Muscle layer of duodenum (tissue), 2 donors: ENCODE results near the gene ADD1.
A peak's percentile ranks its signal among the peaks of the same experiment; 100 is the strongest.

Experiments
- H3K27ac ChIP-seq: one replicate; pipeline ENCODE4 v1.7.0; 2013; ENCODE audit warnings: mild to moderate bottlenecking, low read length
- H3K27me3 ChIP-seq: one replicate; pipeline ENCODE4 v1.7.0; 2013; ENCODE audit warnings: low read depth, mild to moderate bottlenecking, control low read depth, low read length
- H3K36me3 ChIP-seq, 2 donors: one replicate each; pipeline ENCODE4 v1.7.0; 2013; ENCODE audit warnings: low read length in 2 of 2, control low read depth in 1 of 2, mild to moderate bottlenecking in 1 of 2; ENCODE audit not compliant: insufficient read depth in 2 of 2, control insufficient read depth in 1 of 2
- H3K4me1 ChIP-seq, 2 donors: one replicate each; pipeline ENCODE4 v1.7.0; 2013; ENCODE audit warnings: low read length in 2 of 2, mild to moderate bottlenecking in 2 of 2, control low read depth in 1 of 2, moderate library complexity in 1 of 2; ENCODE audit not compliant: insufficient read depth in 2 of 2, control insufficient read depth in 1 of 2
- H3K4me3 ChIP-seq, 2 donors: one replicate each; pipeline ENCODE4 v1.7.0; 2013; ENCODE audit warnings: low read length in 2 of 2, low read depth in 1 of 2, mild to moderate bottlenecking in 1 of 2
- H3K9me3 ChIP-seq, 2 donors: one replicate each; pipeline ENCODE4 v1.7.0; 2013; ENCODE audit warnings: low read length in 2 of 2, control low read depth in 1 of 2, mild to moderate bottlenecking in 1 of 2; ENCODE audit not compliant: control insufficient read depth in 1 of 2
- donor health status: healthy.

Gene ADD1

DNA sequence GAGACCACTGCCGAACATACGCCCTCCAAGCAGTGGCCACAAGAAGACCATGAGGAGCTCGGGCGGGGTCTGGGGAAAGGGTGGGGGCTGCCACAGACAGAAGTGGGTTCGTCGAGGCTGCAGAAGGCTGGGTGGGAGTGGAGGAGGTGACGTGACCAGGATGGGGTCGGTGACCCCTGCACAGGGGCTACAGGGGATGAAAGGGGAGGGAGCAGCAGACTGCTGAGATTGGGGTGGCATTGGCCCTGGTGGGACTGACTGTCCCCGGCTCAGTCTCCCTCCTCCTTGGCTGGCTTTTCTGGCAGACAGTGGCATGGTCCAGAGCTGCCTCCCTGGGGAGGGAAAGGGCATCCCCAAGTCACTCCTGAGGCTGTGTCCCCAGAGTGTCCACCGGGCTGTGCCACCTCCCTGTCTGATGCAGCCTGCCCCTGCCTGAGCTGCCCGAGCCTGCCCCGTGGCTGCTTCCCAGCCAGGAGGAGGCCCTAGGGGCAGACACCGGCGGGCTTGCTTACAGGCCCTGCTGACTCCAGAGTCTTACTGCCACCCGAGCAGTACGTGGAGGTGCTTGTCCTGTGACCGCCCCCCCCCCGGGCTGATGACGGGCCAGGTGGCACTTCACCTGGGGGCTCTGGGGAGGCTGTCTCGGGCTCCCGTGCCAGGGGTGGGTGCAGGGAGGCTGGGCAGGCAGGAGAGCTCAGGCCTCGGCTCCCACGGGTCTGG, 43.5 kb upstream of the ADD1 start:
- H3K36me3 ChIP-seq: no peaks in the 10 kb centered on the region
- peak overlapping the region; percentile 58 for H3K27ac ChIP-seq
- H3K9me3 ChIP-seq: no peaks in the 10 kb centered on the region
- H3K27me3 ChIP-seq: no peaks in the 10 kb centered on the region
- peak overlapping the region; percentile 39 to 49 for H3K4me3 ChIP-seq
- H3K4me1 ChIP-seq: peaks cover 5 to 74% of the 10 kb centered on the region in 2 donors

DNA sequence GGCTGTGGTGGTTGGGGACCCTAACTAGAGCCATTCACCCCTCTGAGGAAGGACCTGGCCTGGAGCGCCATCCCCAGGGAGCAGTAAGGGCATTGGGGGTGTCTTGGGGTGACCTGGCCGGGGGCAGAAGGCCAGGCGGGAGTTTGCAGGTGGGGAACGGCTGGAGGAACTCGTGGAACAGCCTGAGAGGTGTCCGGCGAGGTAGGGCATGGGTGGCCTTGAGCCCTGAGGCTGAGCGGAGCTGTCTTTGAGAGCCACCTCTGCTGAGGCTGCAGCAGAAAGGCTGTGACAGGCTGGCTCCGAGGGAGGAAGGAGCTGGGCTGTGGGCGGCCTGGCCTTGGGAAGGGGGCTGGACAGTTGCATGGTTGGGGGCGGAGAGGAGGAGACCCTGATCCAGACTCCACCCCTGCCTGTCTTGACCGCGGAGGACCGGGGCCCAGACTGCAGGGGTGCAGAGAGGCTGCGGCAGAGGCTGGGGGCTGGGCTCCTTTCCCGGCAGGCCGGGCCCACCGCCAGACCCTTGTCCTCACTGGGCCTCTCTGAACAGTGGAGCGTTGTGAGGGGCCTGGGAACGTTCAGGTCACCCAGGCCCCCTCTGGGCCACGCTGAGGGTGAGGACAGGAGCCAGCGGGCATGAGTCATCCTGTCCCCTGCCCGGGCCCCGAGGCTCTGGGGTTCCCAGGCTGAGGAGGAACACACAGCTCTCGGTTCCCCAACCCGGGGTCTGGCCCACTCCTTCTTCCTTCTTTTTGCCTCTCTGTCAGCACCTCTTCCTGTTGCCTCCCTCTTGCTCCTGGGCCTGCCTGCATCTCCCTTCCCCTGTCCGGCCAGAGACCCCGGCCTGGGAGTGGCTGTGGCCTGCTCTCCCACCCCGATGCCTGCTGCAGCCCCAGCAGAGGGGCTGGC, 42.7 kb upstream of the ADD1 start:
- H3K4me1 ChIP-seq: peaks cover 5 to 74% of the 10 kb centered on the region in 2 donors
- no peaks in the 10 kb centered on the region for H3K36me3 ChIP-seq
- peak overlapping the region; percentile 51 for H3K27ac ChIP-seq
- H3K4me3 ChIP-seq: peak overlapping the region; percentile 11 to 49
- H3K9me3 ChIP-seq: no peaks in the 10 kb centered on the region
- no peaks in the 10 kb centered on the region for H3K27me3 ChIP-seq

DNA sequence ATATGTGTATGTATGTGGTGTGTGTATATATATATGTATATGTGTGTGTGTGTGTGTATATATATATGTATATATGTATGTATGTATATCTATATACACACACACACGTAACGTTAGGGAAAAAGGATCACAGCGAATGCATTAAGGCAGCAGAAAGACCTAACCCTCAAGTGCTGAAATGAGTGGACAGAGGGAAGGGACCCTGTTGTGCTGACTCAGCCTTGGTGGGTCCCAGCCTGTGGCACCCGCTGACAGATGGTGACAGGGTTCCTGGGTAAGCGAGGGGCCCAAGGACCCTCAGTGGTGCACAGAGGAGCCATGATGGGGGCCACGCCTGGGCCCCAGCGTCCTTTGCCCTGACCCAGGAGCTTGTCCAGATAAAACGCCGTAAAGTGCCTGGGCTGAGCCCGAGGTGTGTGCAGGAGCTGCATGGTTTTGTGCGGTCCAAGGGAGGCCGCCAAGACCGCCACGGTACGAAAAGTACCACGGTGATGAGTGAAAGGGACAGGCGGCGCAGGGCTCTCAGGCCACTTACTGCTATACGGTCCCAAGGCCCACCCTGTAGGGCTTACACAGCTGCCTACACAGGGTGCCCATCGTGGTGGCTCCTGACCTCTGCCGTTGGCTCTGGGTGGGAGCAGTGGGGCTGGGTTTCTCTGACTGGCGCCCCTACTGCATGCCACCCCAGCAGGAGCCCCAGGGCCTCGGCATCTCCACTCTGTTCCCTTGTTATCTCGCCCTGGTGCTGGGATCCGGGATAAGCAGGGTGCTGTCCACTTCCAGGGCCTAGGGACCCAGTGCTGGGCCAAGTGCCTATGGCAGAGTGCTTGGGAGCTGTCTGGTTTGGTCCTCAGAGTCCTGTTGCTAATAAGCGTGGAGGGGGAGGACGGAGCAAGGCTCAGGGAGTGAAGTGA, 40.8 kb upstream of the ADD1 start:
- Histone ChIP-seq H3K27ac (no peak overlapping the region), H3K4me1 (peaks cover 17 to 74% of the 10 kb centered on the region in 2 donors), H3K36me3 (no peaks in the 10 kb centered on the region)

DNA sequence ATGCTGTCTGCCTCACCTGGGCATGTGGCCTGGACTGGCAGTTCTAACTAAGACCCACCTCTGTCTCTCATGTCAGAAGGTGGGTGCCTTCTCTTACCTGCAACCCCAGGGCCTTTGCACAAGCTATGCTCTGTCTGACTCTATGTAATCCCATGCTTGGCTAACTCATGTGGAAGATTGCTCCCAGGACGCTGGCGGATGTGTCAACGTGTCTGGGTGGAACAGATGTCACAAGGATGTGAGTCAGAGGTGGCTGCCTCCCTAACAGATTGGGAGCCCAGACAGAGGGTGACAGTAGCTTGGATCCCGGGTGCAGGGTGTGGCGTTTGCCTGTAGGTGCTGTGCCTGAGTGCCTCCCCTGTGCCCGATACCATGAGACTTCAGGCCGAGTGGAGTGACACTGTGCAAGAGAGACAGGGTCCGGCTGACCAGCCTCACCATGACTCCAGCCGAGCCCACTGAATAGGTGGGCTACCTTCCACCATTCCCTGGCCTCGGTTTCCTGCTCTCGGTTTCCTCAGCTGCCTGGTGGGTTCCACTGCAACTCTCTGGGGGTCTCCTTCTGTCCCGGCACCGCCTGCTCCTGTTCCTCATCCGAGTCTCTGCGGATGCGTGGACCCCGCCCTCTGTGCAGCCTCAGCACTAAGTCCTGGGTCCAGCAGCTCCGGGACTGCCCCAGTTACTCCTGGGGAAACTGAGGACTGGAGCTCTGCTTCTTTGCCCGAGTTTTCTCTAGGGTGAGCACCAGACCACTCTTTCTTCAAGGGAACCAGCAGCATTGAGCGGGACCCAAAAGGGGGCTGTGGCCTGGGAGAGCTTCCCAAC, 39.8 kb upstream of the ADD1 start:
- Histone ChIP-seq H3K9me3 (no peaks in the 10 kb centered on the region), H3K4me3 (no peak overlapping the region), H3K4me1 (peaks cover 17 to 75% of the 10 kb centered on the region in 2 donors), H3K27me3 (no peaks in the 10 kb centered on the region), H3K27ac (no peak overlapping the region), H3K36me3 (no peaks in the 10 kb centered on the region)

More for the DNA sequence above, 40.8 kb upstream of the ADD1 start:
- H3K27me3 ChIP-seq: no peaks in the 10 kb centered on the region
- no peaks in the 10 kb centered on the region for H3K9me3 ChIP-seq
- no peak overlapping the region for H3K4me3 ChIP-seq

DNA sequence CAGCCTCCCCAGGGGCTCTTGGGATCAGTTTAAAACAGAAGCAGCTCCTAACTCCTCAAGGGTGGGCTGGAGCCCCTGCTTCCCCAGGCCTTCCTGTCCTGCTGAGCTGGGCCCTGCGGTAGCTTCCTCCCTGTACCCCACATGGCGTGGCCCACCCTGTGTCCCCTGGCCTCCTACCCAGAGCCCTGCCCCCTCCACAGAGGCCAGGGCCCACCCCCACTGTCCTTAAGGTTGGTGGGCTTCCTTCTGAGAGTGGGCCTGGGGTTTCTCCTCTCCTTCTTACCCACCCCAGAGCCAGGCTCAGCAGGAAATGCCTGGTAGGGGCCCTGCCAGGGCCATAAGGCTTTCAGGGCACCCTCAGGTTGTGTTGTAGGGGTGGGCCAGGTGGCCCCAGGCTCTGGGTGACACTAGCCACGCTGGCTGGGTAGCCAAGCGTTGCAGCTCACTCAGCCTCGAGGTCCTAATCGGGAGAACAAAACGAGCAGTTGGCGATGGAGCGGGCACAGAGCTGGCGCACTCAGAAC, 39.1 kb upstream of the ADD1 start:
- no peaks in the 10 kb centered on the region for H3K9me3 ChIP-seq
- H3K27me3 ChIP-seq: no peaks in the 10 kb centered on the region
- H3K27ac ChIP-seq: no peak overlapping the region
- H3K4me1 ChIP-seq: peaks cover 17 to 73% of the 10 kb centered on the region in 2 donors
- H3K36me3 ChIP-seq: no peaks in the 10 kb centered on the region
- H3K4me3 ChIP-seq: no peak overlapping the region

DNA sequence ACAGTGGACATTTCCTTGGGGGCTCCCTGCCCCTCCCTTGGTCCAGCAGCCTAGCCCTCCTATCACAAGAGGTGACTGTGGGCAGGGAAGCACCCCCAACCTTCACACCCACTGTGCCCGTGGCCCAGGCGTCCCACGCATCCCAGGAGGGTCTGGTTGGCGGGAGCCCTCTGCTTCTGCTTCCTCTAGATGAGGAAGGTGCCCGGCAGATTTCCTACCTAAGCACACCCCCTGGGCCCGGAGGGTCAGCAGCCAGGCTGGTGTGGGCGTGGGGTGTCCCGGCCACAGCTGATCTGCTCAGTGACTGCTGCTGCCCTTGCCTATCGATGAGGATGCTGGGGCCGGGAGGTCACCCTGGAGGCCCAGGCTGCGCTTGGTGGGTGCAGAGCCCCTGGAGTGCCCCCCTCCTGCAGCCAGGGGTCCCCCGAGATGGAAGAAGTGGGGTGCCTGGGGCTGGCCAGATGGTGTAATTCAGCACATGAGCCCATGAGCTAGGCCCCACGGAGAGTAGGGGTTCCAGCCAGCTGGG, 38.6 kb upstream of the ADD1 start:
- H3K36me3 ChIP-seq: no peaks in the 10 kb centered on the region
- H3K4me1 ChIP-seq: peaks cover 17 to 74% of the 10 kb centered on the region in 2 donors
- no peak overlapping the region for H3K4me3 ChIP-seq
- H3K27ac ChIP-seq: no peak overlapping the region
- no peaks in the 10 kb centered on the region for H3K9me3 ChIP-seq
- no peaks in the 10 kb centered on the region for H3K27me3 ChIP-seq

DNA sequence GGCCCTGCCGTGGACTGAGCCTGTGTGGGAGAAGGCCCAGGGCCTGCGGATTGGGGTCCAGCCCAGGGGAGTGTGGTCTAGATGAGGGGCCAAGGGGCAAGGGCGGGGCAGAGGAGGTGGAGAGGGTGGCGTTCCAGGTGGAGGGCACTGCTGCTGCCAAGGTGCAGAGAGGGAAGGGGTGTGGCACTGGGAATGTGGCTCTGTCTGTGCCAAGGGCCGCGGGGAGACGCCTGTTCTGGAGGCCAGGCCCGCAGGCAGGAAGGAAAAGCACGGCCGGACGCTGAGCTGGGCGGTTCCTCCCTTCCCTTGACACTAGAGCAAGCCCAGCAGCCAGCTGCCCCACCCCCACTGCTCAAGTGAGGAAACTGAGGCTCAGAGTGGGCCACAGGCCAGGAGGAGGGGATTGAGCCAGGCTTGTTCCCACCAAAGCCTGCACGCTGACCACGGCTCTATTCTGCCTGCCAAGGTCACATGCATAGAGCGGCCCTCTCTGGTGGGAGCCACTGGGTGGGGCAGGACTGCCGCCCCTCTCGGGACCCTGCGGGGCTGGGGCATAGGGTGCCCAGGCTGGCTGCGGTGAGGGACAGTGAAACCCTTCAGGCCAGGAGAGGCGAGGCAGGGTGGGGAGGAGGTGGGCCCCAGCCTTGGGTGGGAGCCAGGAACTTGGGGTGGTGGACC, 37.8 kb upstream of the ADD1 start:
- no peaks in the 10 kb centered on the region for H3K9me3 ChIP-seq
- peaks cover 17 to 78% of the 10 kb centered on the region in 2 donors for H3K4me1 ChIP-seq
- no peak overlapping the region for H3K4me3 ChIP-seq
- no peak overlapping the region for H3K27ac ChIP-seq
- H3K27me3 ChIP-seq: no peaks in the 10 kb centered on the region
- no peaks in the 10 kb centered on the region for H3K36me3 ChIP-seq

DNA sequence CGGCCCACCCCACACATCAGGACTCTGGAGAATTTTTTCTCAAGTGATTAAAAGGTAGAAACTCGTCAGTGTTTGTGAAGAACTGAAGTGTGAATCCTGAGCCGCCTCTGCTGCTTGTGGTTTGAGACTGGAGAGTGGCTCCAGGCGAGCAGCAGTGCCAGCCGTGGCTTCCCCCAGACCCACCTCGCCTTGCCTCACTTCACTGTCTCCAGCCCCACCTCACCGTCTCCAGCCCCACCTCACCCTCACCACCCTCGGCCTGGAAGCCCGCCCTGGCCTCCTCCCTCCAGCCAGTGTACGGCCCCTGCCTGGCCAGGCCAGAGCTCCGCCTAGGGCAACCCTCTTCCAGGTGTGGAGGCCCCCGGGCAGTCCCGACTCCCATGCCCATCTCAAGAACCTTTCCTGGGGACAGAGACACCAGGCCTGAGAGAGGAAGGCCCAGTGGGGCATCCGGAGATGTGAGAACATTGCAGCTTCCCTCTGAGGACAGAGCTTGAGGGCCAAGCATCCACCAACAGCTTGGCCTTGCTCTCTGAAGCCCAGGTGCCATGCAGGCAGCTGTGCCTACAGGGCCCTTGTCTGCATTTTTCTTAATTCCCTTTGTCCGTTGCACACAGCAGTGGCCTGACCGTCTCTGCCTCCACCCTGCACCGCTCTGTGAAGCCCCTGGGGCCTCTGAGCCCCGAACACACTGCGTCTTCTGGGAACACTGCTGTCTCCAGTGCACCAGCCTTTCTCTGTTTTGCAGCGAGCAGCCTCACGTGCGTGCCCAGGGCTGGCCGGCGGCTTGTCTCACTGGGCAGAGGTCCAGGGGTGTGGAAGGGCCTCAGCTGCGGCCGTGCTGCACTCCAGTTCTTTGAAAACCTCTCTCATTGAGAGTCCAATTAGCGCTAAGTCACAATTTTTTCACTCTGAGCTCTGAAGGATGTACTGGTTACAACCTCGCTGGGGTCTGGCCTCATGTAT, 37.0 kb upstream of the ADD1 start:
- Histone ChIP-seq H3K4me1 (peaks cover 17 to 78% of the 10 kb centered on the region in 2 donors), H3K27me3 (no peaks in the 10 kb centered on the region), H3K36me3 (no peaks in the 10 kb centered on the region), H3K4me3 (no peak overlapping the region), H3K9me3 (no peaks in the 10 kb centered on the region), H3K27ac (no peak overlapping the region)

DNA sequence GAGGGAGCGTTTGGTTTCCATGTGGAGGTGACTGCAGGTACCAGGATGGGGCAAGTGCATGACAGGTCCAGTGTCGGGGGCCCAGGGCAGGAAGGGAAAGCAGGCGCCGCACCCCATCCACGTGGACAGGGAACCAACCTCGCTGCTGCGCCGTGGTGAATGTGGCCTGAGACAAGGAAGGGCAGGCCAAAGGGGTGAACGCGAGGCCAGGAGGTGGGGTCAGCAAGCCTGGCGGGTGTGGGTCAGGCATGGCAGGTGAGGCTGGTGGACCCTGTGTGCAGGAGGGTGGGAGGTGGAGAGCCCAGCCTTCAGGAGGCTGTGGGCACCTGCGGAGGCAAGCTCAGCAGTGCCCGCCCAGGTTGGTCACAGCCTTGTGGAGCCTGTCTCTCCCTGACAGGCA, 36.1 kb upstream of the ADD1 start:
- no peaks in the 10 kb centered on the region for H3K36me3 ChIP-seq
- no peaks in the 10 kb centered on the region for H3K27me3 ChIP-seq
- H3K4me1 ChIP-seq: peaks cover 17 to 76% of the 10 kb centered on the region in 2 donors
- H3K27ac ChIP-seq: no peak overlapping the region
- H3K9me3 ChIP-seq: no peaks in the 10 kb centered on the region
- H3K4me3 ChIP-seq: no peak overlapping the region
